ENCODE results near the gene ESR1.

Gene ESR1

GRCh38 chr6:151835396-151835795 lies 27.9 kb downstream of the ESR1 start:
- no peak for DNase-seq
- TF ChIP-seq EZH2phosphoT487 (IDR thresholded peaks at IDR 0.05; ENCODE audit: low read length) (no peak), CTCF (IDR thresholded peaks at IDR 0.05; ENCODE audit: low read length) (no peak), EZH2 (optimal IDR thresholded peaks at IDR 0.05; ENCODE audit: low read depth, low read length) (no peak)
- Histone ChIP-seq H3K27me3 (replicated peaks; ENCODE audit: insufficient read depth, low read length) (no peaks in the 10 kb centered on the region), H3F3A (ENCODE audit: insufficient read depth, low read length) (no peaks in the 10 kb centered on the region), H3K27ac (ENCODE audit: low read length) (no peak overlapping the region), H3K79me2 (ENCODE audit: low read length) (no peaks in the 10 kb centered on the region), H3K9me2 (replicated peaks; ENCODE audit: insufficient read depth, low read length) (no peaks in the 10 kb centered on the region), H3K36me3 (replicated peaks; ENCODE audit: insufficient read depth, low read length) (no peaks in the 10 kb centered on the region), H3K4me1 (ENCODE audit: low read length) (0 out of 2 replicates have a peak, but pooled peaks cover 5% of the 10 kb centered on the region), H3K4me3 (ENCODE audit: low read length) (no peak overlapping the region), H3K9me3 (replicated peaks; ENCODE audit: insufficient read depth, low read length) (no peaks in the 10 kb centered on the region), H2AFZ (ENCODE audit: low read length) (no peak overlapping the region), H3K9ac (ENCODE audit: low read length) (no peak overlapping the region), H3K4me2 (ENCODE audit: low read depth, low read length) (no peak overlapping the region), H4K20me1 (ENCODE audit: insufficient read depth, low read length) (no peaks in the 10 kb centered on the region)

GRCh38 chr6:151837223-151837622 lies 29.7 kb downstream of the ESR1 start:
- Histone ChIP-seq H3K36me3 (replicated peaks; ENCODE audit: insufficient read depth, low read length) (no peaks in the 10 kb centered on the region), H3K9me3 (replicated peaks; ENCODE audit: insufficient read depth, low read length) (no peaks in the 10 kb centered on the region), H3K9ac (ENCODE audit: low read length) (no peak overlapping the region), H3K4me1 (ENCODE audit: low read length) (0 out of 2 replicates have a peak, but pooled peaks cover 5% of the 10 kb centered on the region), H3K9me2 (replicated peaks; ENCODE audit: insufficient read depth, low read length) (no peaks in the 10 kb centered on the region), H3K27me3 (replicated peaks; ENCODE audit: insufficient read depth, low read length) (no peaks in the 10 kb centered on the region), H3K27ac (ENCODE audit: low read length) (no peak overlapping the region), H2AFZ (ENCODE audit: low read length) (no peak overlapping the region), H3F3A (ENCODE audit: insufficient read depth, low read length) (no peaks in the 10 kb centered on the region), H3K4me2 (ENCODE audit: low read depth, low read length) (no peak overlapping the region), H3K79me2 (ENCODE audit: low read length) (no peaks in the 10 kb centered on the region), H3K4me3 (ENCODE audit: low read length) (no peak overlapping the region), H4K20me1 (ENCODE audit: insufficient read depth, low read length) (no peaks in the 10 kb centered on the region)
- DNase-seq = no peak
- TF ChIP-seq EZH2 (optimal IDR thresholded peaks at IDR 0.05; ENCODE audit: low read depth, low read length) (no peak), EZH2phosphoT487 (IDR thresholded peaks at IDR 0.05; ENCODE audit: low read length) (no peak), CTCF (IDR thresholded peaks at IDR 0.05; ENCODE audit: low read length) (no peak)

GRCh38 chr6:151842816-151843215 lies 35.3 kb downstream of the ESR1 start:
- no peak overlapping the region for H3K4me2 ChIP-seq (ENCODE audit: low read depth, low read length)
- TF ChIP-seq EZH2 (optimal IDR thresholded peaks at IDR 0.05; ENCODE audit: low read depth, low read length) (no peak), CTCF (IDR thresholded peaks at IDR 0.05; ENCODE audit: low read length) (no peak), EZH2phosphoT487 (IDR thresholded peaks at IDR 0.05; ENCODE audit: low read length) (no peak)
- no peaks in the 10 kb centered on the region for H3K9me2 ChIP-seq (replicated peaks; ENCODE audit: insufficient read depth, low read length)
- H3F3A ChIP-seq (ENCODE audit: insufficient read depth, low read length) = no peaks in the 10 kb centered on the region
- no peaks in the 10 kb centered on the region for H3K9me3 ChIP-seq (replicated peaks; ENCODE audit: insufficient read depth, low read length)
- no peaks in the 10 kb centered on the region for H3K4me1 ChIP-seq (ENCODE audit: low read length)
- no peaks in the 10 kb centered on the region for H3K79me2 ChIP-seq (ENCODE audit: low read length)
- DNase-seq = no peak
- H3K27me3 ChIP-seq (replicated peaks; ENCODE audit: insufficient read depth, low read length) = no peaks in the 10 kb centered on the region
- H4K20me1 ChIP-seq (ENCODE audit: insufficient read depth, low read length) = no peaks in the 10 kb centered on the region
- H3K9ac ChIP-seq (ENCODE audit: low read length) = no peak overlapping the region
- no peak overlapping the region for H2AFZ ChIP-seq (ENCODE audit: low read length)
- no peak overlapping the region for H3K4me3 ChIP-seq (ENCODE audit: low read length)
- H3K27ac ChIP-seq (ENCODE audit: low read length) = no peak overlapping the region
- no peaks in the 10 kb centered on the region for H3K36me3 ChIP-seq (replicated peaks; ENCODE audit: insufficient read depth, low read length)

Data from MM.1S (cell line).